Measurements from ENCODE around the gene SNORC. TPM values are rescaled to one million over a fixed set of nuclear protein-coding genes. Genes with fewer than 3 reads are reported as not detected.

Gene SNORC
- total RNA-seq, 1 donor from 2014 or later: 2.1 TPM

GRCh38 chr2:232892221-232892620 lies 22.2 kb downstream of the SNORC start:
- Mint-ChIP-seq H3K27ac (ENCODE audit: unreplicated experiment) (no peak overlapping the region), H3K4me1 (ENCODE audit: unreplicated experiment) (peaks cover 10% of the 10 kb centered on the region), H3K9me3 (ENCODE audit: unreplicated experiment) (no peaks in the 10 kb centered on the region), H3K4me3 (ENCODE audit: unreplicated experiment) (no peak overlapping the region), H3K27me3 (ENCODE audit: unreplicated experiment) (no peaks in the 10 kb centered on the region), H3K36me3 (ENCODE audit: unreplicated experiment) (no peaks in the 10 kb centered on the region)
- TF ChIP-seq, protein P1, sequence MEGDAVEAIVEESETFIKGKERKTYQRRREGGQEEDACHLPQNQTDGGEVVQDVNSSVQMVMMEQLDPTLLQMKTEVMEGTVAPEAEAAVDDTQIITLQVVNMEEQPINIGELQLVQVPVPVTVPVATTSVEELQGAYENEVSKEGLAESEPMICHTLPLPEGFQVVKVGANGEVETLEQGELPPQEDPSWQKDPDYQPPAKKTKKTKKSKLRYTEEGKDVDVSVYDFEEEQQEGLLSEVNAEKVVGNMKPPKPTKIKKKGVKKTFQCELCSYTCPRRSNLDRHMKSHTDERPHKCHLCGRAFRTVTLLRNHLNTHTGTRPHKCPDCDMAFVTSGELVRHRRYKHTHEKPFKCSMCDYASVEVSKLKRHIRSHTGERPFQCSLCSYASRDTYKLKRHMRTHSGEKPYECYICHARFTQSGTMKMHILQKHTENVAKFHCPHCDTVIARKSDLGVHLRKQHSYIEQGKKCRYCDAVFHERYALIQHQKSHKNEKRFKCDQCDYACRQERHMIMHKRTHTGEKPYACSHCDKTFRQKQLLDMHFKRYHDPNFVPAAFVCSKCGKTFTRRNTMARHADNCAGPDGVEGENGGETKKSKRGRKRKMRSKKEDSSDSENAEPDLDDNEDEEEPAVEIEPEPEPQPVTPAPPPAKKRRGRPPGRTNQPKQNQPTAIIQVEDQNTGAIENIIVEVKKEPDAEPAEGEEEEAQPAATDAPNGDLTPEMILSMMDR (IDR thresholded peaks at IDR 0.05): no peak
- peak; percentile 53 for DNase-seq (ENCODE audit: extremely low spot score, unreplicated experiment)

DNA sequence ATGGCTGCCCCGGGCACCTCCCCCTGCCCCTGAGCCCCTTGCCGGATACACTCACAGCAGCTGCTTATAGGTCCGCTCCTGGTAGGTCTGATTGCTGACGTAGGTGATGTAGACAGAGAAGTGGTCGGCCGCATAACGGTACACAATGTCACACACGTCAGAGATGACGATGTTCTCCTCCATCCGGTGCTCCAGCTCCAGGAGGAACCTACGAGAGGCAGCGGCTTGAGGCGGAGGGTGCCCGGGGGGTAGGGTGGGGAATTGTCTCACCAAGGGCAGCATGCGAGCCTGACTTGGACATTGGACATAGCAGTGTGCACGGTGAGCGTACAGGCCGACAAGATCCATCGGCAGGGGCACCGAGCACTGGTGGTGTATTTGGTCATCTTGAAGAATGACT lies 22.8 kb downstream of the SNORC start:
- DNase-seq (ENCODE audit: extremely low spot score, unreplicated experiment): peak; percentile 74
- peaks cover 10% of the 10 kb centered on the region for H3K4me1 Mint-ChIP-seq (ENCODE audit: unreplicated experiment)

GRCh38 chr2:232893834-232894233 lies 23.8 kb downstream of the SNORC start:
- TF ChIP-seq, protein P1 (IDR thresholded peaks at IDR 0.05): no peak
- no peaks in the 10 kb centered on the region for H3K9me3 Mint-ChIP-seq (ENCODE audit: unreplicated experiment)
- H3K27me3 Mint-ChIP-seq (ENCODE audit: unreplicated experiment): no peaks in the 10 kb centered on the region
- H3K27ac Mint-ChIP-seq (ENCODE audit: unreplicated experiment): no peak overlapping the region
- peaks cover 10% of the 10 kb centered on the region for H3K4me1 Mint-ChIP-seq (ENCODE audit: unreplicated experiment)
- no peak overlapping the region for H3K4me3 Mint-ChIP-seq (ENCODE audit: unreplicated experiment)
- H3K36me3 Mint-ChIP-seq (ENCODE audit: unreplicated experiment): no peaks in the 10 kb centered on the region
- DNase-seq (ENCODE audit: extremely low spot score, unreplicated experiment): peak; percentile 77

More for the DNA sequence above, 22.8 kb downstream of the SNORC start:
- Mint-ChIP-seq H3K27ac (ENCODE audit: unreplicated experiment) (no peak overlapping the region), H3K9me3 (ENCODE audit: unreplicated experiment) (no peaks in the 10 kb centered on the region), H3K36me3 (ENCODE audit: unreplicated experiment) (no peaks in the 10 kb centered on the region), H3K27me3 (ENCODE audit: unreplicated experiment) (no peaks in the 10 kb centered on the region), H3K4me3 (ENCODE audit: unreplicated experiment) (no peak overlapping the region)
- TF ChIP-seq, protein P1 (IDR thresholded peaks at IDR 0.05): no peak

- peak; percentile 70 for DNase-seq (ENCODE audit: extremely low spot score, unreplicated experiment)
- TF ChIP-seq, protein P1 (IDR thresholded peaks at IDR 0.05): no peak
- H3K4me3 Mint-ChIP-seq (ENCODE audit: unreplicated experiment): no peak overlapping the region
- no peaks in the 10 kb centered on the region for H3K27me3 Mint-ChIP-seq (ENCODE audit: unreplicated experiment)
- H3K36me3 Mint-ChIP-seq (ENCODE audit: unreplicated experiment): no peaks in the 10 kb centered on the region
- H3K9me3 Mint-ChIP-seq (ENCODE audit: unreplicated experiment): no peaks in the 10 kb centered on the region
- H3K27ac Mint-ChIP-seq (ENCODE audit: unreplicated experiment): no peak overlapping the region
- peaks cover 10% of the 10 kb centered on the region for H3K4me1 Mint-ChIP-seq (ENCODE audit: unreplicated experiment)
These were observed 24.2 kb downstream of the SNORC start for GRCh38 chr2:232894251-232894650.

- H3K27ac Mint-ChIP-seq (ENCODE audit: unreplicated experiment): no peak overlapping the region
- TF ChIP-seq, protein P1 (IDR thresholded peaks at IDR 0.05): no peak
- H3K27me3 Mint-ChIP-seq (ENCODE audit: unreplicated experiment): no peaks in the 10 kb centered on the region
- peak; percentile 72 for DNase-seq (ENCODE audit: extremely low spot score, unreplicated experiment)
- H3K4me1 Mint-ChIP-seq (ENCODE audit: unreplicated experiment): peaks cover 10% of the 10 kb centered on the region
- no peaks in the 10 kb centered on the region for H3K9me3 Mint-ChIP-seq (ENCODE audit: unreplicated experiment)
- no peaks in the 10 kb centered on the region for H3K36me3 Mint-ChIP-seq (ENCODE audit: unreplicated experiment)
- no peak overlapping the region for H3K4me3 Mint-ChIP-seq (ENCODE audit: unreplicated experiment)
These were observed 24.7 kb downstream of the SNORC start for GRCh38 chr2:232894746-232895145.
